Omental fat pad (tissue), 4 donors: ENCODE measurements around the gene TOM1L2. TPM values are rescaled to one million over a fixed set of nuclear protein-coding genes. Genes with fewer than 3 reads are reported as not detected.

Experiments
- ATAC-seq: fragments of 150-250 bp; one replicate; pipeline ENCODE4 v1.9.1; 2016; ENCODE audit warnings: mild to moderate bottlenecking, moderate library complexity; ENCODE audit not compliant: low FRiP score
- DNase-seq: peaks from one replicate; pipeline ENCODE4 v3.0.0-alpha.2; 2019; ENCODE audit warnings: low spot score
- CTCF ChIP-seq, 3 donors: fragments of 450-650 bp; IDR thresholded peaks; one replicate each; pipeline ENCODE4 v1.5.1; 2016 to 2017; ENCODE audit warnings: antibody characterized with exemption in 3 of 3, mild to moderate bottlenecking in 3 of 3, moderate library complexity in 2 of 3
- total RNA-seq, 4 donors: library from RNA; depleted of rRNA; stranded (reverse); fragments of >200 nt; gene quantifications; one replicate each; pipeline ENCODE4 v1.1.0, GENCODE V29; 2016

Gene TOM1L2
- total RNA-seq, 4 donors from 2014 or later = 25.9 to 30.3 (median 27.6) TPM

GRCh38 chr17:17837380-17837821, 134.8 kb downstream of the TOM1L2 start:
- no peak for TF ChIP-seq CTCF (IDR thresholded peaks at IDR 0.05)
- no peak for ATAC-seq
- no peak for DNase-seq

- ATAC-seq (peak; percentile 29), DNase-seq (no peak)
- TF ChIP-seq CTCF (IDR thresholded peaks at IDR 0.05) = no peak
These were observed 135.3 kb downstream of the TOM1L2 start, which contains the start of gene SREBF1 for GRCh38 chr17:17836818-17837379. Gene SREBF1, minus strand, starts transcription at chr17:17836986. Its CDS starts 169 bp downstream, at chr17:17836817.

GRCh38 chr17:17836250-17836817, 135.9 kb downstream of the TOM1L2 start:
- TF ChIP-seq CTCF (IDR thresholded peaks at IDR 0.05) = no peak

GRCh38 chr17:17835415-17836249, 136.6 kb downstream of the TOM1L2 start:
- no peak for TF ChIP-seq CTCF (IDR thresholded peaks at IDR 0.05)
- DNase-seq = no peak
- ATAC-seq = peak; percentile 1

More at GRCh38 chr17:17836250-17836817, 135.9 kb downstream of the TOM1L2 start:
- ATAC-seq (peak; percentile 64), DNase-seq (peak; percentile 91)

GRCh38 chr17:17834974-17835373, 137.2 kb downstream of the TOM1L2 start:
- DNase-seq (no peak), ATAC-seq (no peak)
- no peak for TF ChIP-seq CTCF (IDR thresholded peaks at IDR 0.05)

GRCh38 chr17:17833658-17834357, 138.4 kb downstream of the TOM1L2 start:
- TF ChIP-seq CTCF (IDR thresholded peaks at IDR 0.05) = no peak

More at GRCh38 chr17:17833658-17834357, 138.4 kb downstream of the TOM1L2 start:
- DNase-seq (no peak), ATAC-seq (no peak)
